T follicular helper cell (primary cell): ENCODE measurements around the gene LINGO4.

Experiments
- DNase-seq: peaks from one replicate; pipeline ENCODE4 v3.0.0-alpha.2; 2020; ENCODE audit warnings: low read depth
- total RNA-seq, 2 experiments: gene quantifications; one replicate each; lab custom pipeline; 2026; lab: John Stamatoyannopoulos, UW

Gene LINGO4, protein sequence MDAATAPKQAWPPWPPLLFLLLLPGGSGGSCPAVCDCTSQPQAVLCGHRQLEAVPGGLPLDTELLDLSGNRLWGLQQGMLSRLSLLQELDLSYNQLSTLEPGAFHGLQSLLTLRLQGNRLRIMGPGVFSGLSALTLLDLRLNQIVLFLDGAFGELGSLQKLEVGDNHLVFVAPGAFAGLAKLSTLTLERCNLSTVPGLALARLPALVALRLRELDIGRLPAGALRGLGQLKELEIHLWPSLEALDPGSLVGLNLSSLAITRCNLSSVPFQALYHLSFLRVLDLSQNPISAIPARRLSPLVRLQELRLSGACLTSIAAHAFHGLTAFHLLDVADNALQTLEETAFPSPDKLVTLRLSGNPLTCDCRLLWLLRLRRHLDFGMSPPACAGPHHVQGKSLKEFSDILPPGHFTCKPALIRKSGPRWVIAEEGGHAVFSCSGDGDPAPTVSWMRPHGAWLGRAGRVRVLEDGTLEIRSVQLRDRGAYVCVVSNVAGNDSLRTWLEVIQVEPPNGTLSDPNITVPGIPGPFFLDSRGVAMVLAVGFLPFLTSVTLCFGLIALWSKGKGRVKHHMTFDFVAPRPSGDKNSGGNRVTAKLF
- total RNA-seq = 0.60 to 1.2 reads per million in 2 experiments

DNA sequence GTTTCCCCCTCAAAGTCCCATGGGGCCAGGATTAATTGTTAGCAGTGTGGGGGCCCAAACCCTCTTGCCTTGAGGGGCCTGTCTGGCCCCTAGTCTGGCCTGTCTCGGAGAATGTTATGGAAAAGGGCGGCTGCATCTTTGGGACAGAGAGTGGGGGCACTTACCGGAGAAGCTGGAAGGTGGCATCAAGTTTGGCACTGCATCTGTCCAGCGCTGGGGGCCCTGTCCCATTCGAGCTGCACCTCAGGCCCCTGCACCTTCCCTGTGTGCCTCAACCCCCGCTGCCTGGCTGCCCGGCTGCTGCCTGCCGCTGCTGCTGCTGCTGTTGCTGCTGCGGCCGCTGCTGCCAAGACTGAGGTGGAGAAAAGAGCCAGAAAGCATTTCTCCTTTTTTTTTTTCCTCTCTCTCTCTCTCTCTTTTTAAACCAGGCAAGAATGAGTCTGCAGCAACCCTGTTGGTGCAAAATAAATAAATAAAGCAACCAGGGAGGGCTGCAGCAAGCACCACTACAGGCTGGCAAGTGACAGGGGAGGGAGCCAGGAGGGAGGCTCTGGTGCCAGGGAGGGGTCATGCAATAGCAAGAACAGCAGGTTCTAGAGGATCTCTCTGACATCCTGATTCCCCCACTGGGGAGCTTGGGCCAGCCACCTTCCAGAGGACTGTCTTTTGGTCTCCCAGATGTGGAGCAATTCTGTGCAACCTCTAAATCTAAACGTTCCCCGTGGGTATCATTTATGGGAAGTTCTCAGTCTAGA lies at the start of gene LINGO4:
Gene LINGO4, minus strand, starts transcription at position 354 of the 755 bp plus-strand sequence. CDS start 2,715 bp downstream, outside the sequence.
- DNase-seq = no peak

DNA sequence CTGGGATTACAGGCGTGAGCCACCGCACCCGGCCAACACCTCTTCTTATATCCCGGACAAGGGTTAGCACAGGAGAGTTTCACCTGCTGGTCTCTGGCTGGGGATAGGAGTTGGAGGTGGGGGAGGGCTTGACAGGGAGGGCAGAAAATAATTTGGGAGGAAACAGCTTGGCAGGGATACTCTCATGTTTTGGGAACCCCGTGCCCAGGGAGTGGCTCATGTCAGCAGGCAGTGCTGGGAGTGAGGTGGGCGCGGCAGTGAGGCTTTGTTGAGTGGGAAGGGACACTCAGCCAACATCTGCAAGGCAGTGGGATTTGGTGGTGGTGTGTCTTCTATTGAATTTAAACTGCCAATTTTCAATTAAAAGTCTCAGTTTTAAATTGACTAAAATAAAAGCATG lies 49.4 kb upstream of the LINGO4 start:
- DNase-seq = no peak

DNA sequence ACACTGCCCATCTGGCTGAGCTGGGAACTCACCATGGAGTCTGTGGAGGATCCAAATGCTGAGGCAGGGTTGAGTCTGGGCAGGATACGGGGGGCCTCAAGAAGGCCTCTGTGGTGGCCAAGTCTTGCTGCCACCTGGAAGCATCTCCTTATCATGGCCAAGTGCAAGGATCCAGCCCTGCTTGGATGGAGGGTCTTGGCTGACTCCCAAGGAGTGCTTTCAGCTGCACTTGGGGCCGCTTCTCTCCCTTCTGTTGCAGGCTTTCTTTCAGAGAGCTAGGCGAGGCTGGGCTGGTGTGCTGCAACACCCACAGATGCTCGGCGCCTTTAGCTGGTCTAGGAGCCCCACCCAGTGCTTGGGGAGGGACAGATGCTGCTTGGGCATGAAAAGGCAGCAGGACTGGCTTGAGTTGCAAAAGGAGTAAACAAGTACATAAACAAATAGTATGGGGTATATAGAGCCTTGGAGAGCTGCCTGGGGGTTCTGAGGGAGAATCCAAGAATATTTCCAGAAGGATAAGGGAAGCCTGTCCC lies 48.3 kb upstream of the LINGO4 start, which contains the start of gene THEM5:
Gene THEM5, minus strand, starts transcription at position 302 of the 533 bp plus-strand sequence. Its CDS starts 147 bp downstream, at position 155.
- no peak for DNase-seq

DNA sequence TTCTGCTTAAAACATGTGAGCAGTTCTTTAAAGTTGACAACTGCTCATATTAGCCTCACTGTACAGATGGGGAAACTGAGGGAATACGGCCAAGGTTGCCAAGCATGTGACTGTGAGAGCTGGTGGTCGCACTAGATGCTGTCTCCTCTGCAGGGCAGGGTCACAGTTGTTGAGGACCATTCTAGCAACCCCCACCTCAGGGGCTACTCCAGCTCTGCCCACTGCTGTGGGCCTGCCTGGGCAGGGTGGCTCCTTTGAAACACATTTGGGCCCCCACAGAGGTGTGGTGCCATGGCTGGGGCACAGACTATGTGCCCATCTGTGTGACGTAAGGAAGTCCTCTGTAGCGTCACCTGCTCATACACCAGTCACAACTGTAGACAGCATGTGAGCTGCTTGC lies 47.5 kb upstream of the LINGO4 start:
- no peak for DNase-seq

DNA sequence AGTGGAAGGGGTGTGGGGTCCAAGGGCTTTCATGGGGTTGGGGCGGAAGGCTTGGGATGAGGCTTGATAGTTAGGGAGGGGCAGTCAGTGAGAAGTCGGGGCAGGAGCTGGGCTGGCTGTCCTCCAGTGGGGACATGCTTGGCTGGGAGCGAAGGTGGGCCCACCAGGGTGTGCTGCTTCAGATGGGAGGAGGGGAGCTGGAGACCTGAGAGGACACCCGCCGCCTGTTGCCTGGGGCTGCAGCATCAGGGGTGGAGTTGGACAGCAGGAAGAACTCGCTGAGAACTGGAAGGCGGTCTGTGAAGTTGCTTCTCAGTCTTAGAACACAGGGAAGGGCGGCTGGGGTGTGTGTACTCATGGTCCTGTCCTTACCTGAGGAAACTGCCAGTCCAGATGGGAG lies 46.7 kb upstream of the LINGO4 start:
- DNase-seq = no peak

DNA sequence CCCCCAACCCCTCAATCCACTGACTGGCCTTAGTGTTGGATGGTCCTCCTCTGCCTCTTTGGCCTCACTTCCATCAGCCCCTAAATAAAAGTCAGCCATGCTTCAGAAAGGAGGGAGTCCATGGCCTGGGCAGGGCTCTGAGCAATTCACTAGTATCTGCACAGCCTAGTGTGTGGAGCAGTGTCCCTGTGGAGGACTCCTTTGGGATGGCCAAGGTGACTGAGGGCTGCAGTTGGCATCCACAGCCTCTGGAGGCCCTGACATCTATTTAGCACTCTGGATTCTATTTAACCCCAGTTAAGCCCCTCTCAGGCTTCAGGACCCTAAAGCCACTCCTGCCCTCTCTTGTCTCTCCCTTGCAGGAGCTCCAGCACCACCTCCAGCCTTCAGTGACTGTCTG lies 44.7 kb upstream of the LINGO4 start:
- no peak for DNase-seq

DNA sequence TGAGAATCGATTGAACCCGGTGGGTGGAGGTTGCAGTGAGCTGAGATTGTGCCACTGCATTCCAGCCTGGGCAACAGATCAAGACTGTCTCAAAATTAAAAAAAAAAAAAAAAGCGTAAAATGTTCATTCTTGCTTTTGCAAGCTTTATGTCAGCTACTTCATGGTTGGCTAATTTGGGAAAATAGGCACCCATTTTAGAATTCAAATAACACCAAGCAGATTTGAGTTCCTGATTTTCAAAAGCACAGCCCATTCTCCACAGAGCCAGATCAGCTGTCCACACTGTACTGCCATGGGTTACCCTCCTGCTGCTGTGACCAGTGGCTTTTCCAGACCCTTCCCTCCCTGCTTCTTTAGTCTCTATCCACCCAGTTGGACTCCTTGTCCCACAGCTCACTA lies 43.9 kb upstream of the LINGO4 start:
- DNase-seq = no peak

DNA sequence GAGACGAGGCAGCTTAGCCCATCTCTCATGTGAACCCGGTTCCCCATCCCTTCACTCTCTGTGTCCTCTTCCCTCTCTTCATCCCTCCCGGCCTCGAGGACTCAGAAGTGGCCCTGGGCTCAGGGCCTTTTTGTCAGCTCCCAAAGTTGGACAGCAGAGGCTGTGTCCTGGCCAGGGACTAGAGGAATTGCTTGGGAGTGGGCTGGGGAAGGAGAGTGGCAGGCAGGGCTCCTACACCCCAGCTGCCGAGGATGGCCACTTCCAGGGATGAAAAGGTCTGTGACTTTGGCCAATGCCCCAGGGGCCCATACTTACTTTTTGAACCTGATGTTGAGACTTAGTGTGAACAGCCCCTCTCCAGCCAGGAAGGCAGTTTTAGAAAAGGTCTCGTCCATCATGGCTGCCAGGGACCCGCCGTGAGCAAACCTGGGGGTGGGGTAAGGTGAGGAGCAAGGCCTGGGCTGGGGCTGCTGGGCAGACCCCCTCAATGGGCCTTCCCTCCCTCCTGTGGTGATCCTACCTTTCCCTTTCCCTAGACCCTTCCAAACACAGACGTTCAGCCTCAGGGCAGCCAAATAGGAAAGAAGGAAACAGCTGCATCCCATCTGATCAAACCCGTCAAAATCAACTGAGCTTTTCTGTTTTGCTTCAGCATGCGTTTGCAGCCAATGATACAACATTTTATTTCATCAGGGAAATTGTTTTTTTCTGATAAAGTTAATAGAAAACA lies 42.8 kb upstream of the LINGO4 start:
- DNase-seq = no peak

DNA sequence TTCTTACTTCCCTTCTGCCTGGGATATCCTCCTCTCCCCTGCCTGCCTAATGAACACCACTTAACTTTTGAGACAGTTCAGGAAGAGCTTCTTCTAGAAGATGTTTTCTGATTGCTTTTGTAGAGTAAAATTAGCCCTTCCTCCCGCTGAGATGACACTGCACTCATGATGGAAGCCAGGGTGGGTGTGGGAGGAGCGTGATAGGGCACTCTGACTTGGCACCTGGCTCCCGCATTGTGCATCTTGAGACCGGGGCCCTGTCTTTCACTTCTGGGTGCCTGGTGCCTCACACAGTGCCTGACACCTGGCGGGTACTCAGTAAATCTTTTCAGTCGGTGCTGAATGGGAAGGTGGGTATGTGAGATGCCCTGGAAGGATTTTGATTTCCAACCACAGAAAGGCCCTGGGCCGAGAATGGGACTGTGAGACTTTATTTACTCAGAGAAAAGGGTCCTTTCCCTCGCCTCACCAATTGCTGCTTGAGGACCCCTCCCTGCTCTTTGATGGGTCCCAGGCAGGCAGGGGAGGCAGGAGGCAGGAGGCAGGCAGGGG lies 41.5 kb upstream of the LINGO4 start:
- DNase-seq = no peak

DNA sequence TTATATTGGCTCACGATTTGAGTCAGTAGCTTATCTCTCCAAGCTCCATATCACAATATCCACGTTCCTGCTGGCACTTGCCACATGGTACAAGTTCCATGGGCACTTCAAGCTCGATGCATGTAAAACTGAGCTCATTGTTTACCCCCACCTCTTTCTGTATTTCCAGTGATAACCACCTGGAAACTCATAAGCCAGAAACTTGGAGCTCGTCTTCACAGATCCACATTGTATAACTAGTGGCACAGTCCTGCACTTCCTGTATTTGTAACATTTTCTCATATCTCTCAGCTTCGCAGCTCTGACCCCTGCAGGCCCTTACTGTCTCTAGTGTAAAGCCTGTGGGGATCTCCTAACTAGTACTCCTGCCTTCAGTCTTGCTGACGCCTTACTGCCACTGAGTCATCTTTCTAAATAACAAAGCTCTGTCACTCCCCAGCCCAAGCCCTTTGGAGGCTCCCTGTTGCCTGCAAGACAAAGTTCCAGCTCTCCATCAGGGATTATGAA lies 40.9 kb upstream of the LINGO4 start:
- DNase-seq = no peak

DNA sequence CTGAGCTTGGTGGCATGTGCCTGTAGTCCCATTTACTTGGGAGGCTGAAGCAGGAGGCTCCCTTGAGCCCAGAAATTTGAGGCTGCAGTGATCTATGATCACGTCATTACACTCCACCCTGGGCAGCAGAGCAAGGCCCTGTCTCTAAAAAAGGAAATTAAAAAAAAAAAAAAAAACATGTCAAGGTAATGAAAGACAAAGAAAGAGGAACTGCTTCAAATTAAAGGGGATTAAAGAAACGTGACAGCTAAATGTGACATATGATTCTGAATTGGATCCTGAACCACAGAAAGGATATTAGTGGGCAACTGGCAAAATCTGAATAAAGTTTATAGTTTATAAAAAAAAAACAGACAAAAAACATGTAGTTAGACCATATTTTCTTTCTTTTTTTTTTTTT lies 38.2 kb upstream of the LINGO4 start:
- no peak for DNase-seq

DNA sequence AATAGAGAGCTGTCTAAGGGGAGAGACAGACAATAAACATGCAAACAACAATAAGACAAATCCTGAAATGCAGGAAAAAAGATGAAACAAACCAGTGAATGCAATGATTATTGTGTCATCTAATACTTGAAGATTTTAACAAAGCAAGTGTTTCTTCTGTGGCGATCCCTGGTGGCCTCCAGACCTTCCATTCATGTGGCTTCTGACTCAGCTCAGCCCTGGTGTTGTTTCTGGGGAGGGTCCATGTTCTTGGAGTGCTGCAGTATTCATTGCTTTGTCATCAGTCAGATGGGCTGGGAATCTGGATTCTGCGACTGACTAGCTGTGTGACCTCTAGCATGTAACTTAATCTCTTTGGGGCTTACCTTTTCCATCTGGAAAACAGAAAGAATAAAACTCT lies 35.9 kb upstream of the LINGO4 start:
- no peak for DNase-seq

DNA sequence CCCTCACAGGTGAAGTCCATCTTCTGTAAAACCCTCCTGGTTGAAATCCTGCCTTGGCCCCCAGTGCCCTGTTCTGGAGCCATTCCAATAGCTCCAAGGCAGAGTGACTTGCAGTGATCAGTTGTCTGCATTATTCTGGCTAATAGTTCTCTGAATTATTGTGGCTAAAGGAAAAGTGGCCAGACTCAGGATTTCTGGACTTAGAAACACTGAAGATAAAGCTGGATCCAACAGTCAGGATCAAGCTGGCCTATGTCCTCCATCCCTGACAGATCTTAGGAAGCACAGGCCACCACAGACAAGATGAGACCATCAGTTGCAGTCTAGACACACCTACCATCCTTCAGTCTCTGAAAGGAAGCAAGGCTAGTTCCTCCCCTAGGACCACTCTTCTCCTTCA lies 35.2 kb upstream of the LINGO4 start:
- no peak for DNase-seq

DNA sequence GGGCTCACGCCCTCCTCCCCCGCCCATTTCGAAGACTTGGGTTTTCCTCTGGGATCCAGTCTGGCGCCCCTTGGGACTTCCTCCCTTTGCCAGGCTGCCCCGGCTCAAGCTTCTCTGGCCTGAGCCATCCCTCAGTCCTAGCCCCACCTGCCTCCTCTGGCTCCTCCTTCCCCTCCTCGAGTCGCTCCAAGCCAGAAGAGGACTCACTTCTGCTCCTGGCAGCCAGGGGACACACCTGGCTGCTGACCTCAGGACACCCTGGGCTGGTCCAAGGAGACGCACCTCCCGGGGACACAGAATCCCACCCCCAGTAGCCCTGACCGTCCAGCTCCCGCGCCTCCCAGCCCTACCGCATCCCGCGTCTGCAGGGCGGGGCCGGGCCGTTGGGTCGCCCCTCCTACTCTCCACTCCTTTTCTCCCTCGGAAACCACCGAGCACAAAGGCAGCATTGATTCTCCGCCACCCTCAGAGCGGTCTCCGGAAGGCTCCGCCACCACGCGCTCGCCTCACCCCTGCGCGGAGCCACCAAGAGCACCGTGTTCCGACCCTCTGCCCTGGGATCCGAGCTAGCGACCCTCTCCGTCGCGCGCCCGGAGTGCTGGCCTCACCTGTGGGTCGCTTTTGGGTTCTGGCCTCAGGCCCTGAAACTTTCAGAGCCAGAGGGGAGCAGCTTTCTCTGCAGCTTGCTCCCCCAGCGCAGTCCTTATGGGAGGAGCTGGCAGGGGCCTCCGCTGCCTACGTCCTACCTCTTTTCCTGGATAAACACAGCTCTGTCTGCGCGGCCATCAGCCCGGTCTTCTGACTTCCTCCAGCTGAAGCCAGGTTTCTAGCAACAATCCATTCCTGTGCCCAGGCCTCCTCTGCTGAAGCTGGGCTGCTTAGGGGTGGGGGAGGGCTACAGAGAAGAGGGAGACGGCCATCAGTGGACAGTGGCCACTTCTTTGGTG lies 34.5 kb upstream of the LINGO4 start, which contains the start of gene C2CD4D:
Gene C2CD4D, minus strand, starts transcription at position 364 of the 947 bp plus-strand sequence. CDS start 831 bp downstream, outside the sequence.
- peak; percentile 42 for DNase-seq

DNA sequence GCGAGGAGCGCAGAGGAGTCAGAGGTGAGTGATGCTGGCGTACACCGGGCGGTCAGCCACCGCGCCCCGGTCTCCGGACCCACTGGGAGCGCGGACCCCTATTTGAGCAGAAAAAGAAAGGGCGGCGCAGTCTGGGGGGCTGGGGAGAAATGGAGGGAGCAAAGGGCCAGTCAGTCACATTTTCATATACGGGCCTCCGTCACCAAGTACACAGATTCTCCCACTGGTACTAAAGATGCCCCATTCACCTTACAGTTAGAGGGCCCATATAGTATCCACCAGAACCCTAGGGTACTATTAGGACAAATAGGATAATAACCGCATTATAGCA lies 33.8 kb upstream of the LINGO4 start:
- DNase-seq = no peak

DNA sequence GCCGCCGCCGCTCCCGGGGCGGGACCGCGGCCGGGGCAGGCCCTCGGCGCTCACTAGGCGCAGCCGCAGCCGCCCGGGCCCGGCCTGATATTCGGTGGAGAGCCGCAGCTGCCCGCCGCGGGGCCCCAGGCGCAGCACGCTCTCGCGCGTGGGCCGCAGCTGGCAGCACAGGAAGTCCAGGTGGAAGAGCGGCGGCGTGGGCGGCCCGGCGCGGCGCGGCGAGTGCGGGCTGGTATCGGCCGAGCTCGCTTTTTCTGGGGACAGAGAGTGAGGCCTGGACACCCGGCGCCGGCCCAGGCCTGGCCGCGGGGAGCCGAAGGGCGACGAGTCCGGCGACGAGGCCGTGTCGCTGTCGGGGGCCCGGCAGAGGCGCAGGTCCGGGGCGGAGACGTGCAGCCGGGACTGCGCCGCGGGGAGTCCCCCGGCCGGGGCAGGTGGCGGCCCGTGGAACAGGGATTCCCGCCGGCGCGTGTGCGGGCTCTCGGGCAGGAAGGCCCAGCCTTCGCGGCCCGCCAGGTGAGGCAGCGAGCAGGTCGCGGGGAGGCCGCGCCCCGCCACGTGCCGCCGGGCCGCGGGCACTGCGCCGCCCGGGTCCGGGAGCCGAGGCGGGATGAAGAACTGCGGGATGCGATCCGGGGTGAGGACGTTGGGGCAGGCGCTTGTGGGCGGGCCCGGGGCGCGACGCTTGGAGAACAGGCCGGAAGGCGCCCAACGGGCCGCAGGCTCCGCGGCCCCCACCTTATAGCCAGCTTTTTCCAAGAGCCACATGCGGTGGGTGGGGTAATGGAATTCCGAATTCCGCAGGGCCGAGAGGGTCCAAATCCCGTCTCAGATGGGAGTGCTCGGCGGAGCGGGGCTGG lies 33.2 kb upstream of the LINGO4 start:
- no peak for DNase-seq

DNA sequence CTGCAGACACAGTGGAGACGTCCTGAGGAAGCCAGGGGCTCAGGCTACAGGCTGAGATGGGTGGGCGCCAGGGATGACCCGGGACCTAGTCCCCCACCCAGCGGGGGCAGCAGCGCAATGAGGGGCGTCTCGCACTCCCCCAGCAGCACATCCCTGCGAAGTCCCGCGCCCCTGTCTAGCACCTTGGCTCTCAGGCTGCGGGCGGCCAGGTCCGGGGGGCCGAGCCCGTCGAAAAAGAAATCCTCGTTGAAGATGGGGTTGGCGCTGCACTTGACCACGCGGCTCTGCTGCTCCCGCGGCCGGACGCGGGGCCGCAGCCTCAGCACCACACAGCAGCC lies 32.6 kb upstream of the LINGO4 start:
- no peak for DNase-seq

DNA sequence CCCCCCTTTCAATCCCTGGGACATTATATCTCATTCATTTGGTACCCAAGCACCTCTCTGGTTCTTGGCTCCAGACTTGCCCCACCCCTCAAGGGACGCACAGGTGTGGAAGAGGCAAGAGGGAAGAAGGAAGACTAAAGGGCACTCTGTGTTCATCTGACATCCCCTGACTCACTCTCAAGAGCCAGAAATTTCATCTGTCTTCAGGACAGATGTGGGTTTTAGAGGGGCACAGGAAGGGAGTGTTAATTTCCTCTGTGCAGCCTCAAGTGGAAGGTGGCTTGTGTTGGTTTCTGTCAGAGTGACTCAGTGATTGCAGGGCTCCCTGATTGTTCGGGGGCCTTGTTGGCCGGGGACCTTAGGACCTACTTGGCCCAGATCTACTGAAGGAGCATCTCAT lies 32.0 kb upstream of the LINGO4 start:
- DNase-seq = no peak

DNA sequence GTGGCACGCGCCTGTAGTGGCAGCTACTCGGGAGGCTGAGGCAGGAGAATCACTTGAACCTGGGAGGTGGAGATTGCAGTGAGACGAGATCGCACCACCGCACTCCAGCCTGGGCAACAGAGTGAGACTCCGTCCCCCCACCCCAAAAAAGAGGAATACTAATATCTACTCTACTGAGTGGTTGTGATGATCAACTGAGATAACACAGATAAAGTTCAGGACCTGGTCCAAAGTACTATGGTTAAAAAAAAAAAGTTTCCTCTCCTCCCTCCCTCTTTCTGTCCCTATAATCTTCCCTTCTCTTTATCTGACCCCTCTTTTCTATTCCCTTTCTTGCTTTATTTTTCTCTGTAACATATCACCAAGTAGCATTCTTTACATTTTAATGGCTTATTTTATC lies 30.4 kb upstream of the LINGO4 start:
- no peak for DNase-seq
